NCI-H1092 (cell line): ENCODE data around the gene IRAG1.

Experiments
- DNase-seq: peaks from one replicate; lab custom pipeline; 2025; lab: John Stamatoyannopoulos, UW

Gene IRAG1

GRCh38 chr11:10693509-10694081 is at the start of gene IRAG1:
Gene IRAG1, minus strand, starts transcription at chr11:10693755. Its CDS starts 153 bp downstream, at chr11:10693602.
- DNase-seq: peak; percentile 64

GRCh38 chr11:10742460-10743208 is 49.1 kb upstream of the IRAG1 start:
- DNase-seq: no peak

GRCh38 chr11:10735481-10736475 is 42.2 kb upstream of the IRAG1 start:
- peak; percentile 87 for DNase-seq

GRCh38 chr11:10731064-10731680 is 37.6 kb upstream of the IRAG1 start:
- DNase-seq: no peak

GRCh38 chr11:10730151-10730550 is 36.6 kb upstream of the IRAG1 start:
- no peak for DNase-seq

DNA sequence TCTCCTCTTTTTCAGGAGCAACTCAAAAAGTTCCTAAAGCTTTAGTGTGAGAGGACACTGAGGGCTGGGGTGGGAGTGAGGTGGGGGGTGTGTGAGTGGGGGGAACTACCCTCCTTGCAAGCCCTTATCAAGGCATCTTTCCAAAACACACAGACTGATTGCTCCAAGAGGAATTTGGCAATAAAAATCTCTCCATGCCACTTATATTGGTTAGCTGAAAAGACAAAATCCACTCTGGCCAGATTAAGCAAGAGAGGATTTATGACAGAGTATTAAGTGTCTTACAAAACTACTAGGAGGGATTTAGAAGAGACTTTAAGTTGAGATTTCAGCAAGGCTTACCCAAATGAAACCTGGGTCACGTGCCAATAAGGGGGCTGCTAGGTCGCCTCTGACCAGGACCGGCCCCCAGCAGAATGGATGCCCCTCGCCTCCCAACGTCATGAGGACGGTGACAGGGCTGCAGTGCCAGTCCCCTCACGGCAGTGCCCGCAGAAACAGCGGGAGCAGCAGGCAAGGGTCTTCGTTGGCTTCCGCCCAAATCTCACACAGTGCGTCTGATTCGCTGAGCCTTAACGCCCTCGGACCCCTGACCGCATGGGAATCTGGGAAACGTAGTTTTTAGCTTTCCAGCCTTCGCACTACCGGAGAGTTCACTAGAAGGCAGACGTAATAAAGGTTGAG is 35.4 kb upstream of the IRAG1 start:
- no peak for DNase-seq

- DNase-seq: no peak
These were observed 34.6 kb upstream of the IRAG1 start for GRCh38 chr11:10728154-10728553.

GRCh38 chr11:10727146-10727851 is 33.7 kb upstream of the IRAG1 start:
- DNase-seq: no peak

DNA sequence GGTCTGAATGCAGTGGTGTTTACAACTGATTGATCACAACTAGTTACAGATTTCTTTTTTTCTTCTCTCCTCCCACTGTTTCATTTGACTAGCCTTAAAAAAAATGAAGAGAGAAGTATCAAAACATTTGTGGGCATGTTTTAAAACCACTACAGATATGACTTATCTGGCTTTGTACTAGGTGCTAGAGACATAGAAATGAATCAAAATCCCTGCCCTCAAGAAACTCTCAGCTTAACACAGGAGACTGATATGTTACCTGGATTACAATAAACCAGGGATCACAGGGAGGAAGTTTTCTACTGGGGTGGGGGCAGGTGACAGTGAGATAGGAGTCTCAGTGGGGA is 32.3 kb upstream of the IRAG1 start:
- no peak for DNase-seq

DNA sequence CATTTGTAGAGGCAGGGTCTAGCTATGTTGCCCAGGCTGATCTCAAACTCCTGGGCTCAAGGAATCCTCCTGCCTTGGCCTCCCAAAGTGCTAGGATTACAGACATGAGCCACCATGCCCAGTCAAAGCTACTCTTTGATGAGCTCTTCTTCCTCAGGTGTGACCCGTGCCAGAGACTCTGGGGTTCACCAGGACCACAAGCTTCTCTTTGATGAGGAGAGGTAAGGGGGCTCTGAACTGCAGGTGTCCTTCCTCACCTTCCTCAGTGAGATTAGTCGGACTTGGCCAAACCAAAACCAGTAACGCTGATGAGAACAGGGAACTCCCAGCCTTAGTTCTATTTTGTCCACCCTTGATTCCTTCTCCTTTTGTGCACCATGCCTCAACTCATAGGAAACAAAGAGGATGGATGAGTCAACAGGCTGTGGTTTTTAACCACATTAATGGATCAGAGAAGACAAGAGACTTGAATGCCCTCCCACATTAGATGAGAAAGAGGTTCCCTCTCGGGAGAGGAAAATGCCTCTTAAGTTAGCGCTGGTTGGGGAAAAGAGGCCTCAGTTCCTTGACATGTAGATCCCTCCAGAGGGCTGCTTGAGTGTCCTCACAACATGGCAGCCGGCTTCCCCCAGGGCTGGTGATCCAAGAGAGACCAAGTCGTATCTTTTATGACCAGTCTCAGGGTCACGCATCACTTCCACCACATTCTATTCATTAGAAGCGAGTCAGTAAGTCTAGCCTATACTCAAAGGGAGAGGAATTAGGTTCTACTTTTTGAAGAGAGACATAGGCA is 31.8 kb upstream of the IRAG1 start:
- DNase-seq: no peak

DNA sequence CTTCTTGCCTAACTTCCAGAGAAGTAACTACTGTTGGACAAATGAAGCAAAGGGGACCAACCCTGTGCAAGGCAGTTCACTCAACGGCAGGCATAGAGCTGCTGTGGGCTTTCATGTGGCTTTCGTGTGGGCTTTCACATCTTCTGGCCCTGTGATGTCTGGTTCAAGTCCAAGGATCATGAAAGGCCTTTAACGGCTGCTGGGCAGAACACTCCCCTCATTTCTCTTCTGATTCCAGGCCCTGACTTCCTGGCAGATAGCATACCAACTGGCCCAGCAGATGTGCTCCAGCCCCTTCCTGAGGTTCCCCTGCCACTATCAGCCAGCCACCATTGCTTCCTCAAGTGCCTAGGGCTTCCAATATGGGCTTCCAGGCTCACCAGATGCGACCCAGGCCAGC is 28.8 kb upstream of the IRAG1 start:
- no peak for DNase-seq

GRCh38 chr11:10720881-10721376 is 27.4 kb upstream of the IRAG1 start:
- DNase-seq: no peak

GRCh38 chr11:10719616-10720015 is 26.1 kb upstream of the IRAG1 start:
- no peak for DNase-seq

- DNase-seq: no peak
These were observed 23.1 kb upstream of the IRAG1 start for GRCh38 chr11:10716543-10717259.

GRCh38 chr11:10716122-10716521 is 22.6 kb upstream of the IRAG1 start:
- DNase-seq: no peak

DNA sequence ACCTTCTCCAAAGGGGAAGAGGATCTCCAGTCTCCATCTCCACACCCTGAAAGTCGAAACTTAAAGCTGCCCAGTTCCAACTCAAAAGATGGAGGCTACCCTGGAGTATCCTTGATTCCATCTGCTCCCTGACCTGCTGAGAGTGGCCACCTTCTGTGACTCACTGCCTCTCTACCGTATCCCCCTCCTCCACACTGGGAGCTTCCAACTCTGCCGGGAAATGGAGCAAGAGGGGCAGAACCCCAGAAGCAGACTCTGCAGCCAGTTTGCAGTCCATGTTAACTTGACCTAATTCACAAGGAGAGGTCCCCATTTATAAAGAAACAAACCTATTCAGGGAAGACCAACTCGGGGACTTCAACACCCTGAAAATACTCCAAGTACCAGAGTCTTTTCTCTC is 22.0 kb upstream of the IRAG1 start:
- DNase-seq: no peak

- no peak for DNase-seq
These were observed 15.9 kb upstream of the IRAG1 start for GRCh38 chr11:10709299-10710086.

GRCh38 chr11:10708131-10708530 is 14.6 kb upstream of the IRAG1 start:
- no peak for DNase-seq

GRCh38 chr11:10701982-10702381 is 8.4 kb upstream of the IRAG1 start:
- no peak for DNase-seq
